Subcutaneous adipose tissue (tissue), 4 donors: ENCODE results near the gene SACS. TPM values are rescaled to one million over a fixed set of nuclear protein-coding genes. Genes with fewer than 3 reads are reported as not detected.

ENCODE experiments used
- CTCF ChIP-seq: fragments of 450-650 bp; IDR thresholded peaks from one replicate; pipeline ENCODE4 v1.5.1; 2016; ENCODE audit warnings: low read depth, mild to moderate bottlenecking, control low read depth, antibody characterized with exemption, moderate library complexity
- total RNA-seq, 4 donors: library from RNA; depleted of rRNA; stranded (reverse); fragments of >200 nt; gene quantifications; one replicate each; pipeline ENCODE4 v1.1.0, GENCODE V29; 2016

The SACS gene
- total RNA-seq, 4 donors from 2014 or later = 16.6 to 25.0 (median 19.9) TPM

- no peak for TF ChIP-seq CTCF
Observed at GRCh38 chr13:23469951-23470421, 36.5 kb upstream of the SACS start.

DNA sequence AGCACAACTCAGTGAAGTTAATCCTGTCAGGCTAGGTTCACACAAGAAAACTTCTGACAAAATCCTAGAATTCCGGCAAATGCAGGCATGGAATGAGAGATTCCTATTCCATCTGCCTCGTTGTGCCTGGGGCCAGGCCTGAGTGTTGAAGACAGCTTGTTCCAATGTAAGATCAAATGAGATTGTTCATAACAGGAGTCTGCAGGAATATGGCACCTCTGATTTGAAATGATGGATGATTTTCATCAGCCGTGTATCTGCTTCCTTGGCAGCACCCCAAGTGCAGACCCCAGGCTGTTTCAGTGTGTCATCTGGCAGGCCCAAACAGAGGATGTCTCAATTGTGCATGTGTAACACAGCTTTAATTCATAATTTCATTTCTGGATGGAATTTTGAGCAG, 35.3 kb upstream of the SACS start:
- TF ChIP-seq CTCF = no peak

DNA sequence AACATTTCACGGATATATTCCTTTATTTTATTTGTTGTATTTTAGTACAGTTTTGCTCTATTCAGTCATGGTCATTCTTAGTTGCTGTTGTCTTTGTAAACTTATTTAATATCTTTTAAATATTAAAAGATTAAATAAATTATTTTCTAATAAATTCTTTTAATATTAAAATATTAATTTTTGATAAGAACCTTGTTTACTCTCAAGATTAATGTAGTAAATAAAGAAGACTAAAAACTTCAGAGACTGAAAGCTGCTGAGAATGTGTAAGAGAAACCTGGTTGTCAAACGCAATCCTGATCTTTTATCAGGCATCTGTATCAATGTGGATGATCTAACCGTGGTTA, 34.4 kb upstream of the SACS start:
- TF ChIP-seq CTCF = no peak

DNA sequence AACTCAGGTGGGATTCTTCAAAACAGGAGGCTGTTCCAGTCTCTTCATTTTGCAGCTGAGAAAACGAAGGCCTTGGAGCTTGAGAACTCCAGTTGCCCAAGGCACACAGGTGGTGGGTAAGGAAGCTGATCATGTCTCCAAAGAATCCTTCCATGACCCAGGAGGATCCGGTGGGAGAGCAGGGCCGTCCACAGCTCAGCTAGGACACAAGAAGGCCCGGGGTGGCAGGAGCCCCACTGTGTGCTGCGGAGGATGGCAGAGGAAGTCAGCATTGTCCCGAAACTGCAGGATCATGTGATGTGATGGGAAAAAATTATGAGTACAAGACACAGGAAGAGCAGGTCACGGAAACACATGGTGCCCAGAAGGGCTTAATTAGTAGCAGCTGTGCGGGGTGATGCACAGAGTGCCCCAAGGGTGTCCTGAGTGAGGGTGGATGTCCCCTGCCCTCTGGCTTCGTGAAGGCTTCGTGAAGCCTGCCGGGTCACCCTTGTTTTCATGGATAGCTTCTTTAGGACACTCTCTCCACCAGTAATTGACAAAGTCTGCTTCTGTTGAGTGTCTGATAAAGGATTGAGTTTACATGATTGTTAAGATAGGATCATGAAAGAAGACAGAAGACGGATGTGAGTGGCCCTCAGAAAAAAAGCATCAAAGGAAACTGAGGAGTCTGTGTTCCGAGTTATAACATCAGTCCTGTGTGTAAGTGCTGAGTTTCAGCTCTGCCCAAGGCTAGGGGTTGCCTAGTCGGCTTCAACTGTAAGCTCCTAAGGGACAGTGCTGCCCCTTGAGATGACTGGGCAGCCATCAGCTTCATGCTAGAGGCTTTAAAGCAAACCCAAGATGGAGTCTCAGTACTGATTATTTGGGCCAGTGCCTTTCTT, 33.8 kb upstream of the SACS start:
- no peak for TF ChIP-seq CTCF

GRCh38 chr13:23466144-23467002, 32.9 kb upstream of the SACS start:
- no peak for TF ChIP-seq CTCF

DNA sequence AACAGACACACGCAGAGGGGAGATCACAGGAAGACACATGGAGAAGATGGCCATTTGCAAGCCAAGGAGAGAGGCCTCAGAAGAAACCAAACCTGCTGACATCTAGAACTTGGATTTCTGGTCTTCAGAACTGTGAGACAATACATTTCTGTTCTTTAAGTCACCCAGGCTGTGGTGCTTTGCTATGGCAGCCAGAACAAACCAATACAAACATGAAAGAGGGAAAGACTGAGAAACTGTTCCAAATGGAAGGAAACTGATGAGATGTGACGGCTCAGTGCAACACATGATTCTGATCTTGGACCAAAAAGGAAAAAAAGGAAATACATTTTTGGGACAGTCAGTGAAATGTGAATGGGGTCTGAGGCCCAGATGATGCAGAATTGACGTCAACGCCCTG, 30.2 kb upstream of the SACS start:
- no peak for TF ChIP-seq CTCF

- TF ChIP-seq CTCF = no peak
Observed at GRCh38 chr13:23462815-23463559, 29.5 kb upstream of the SACS start.
